Measurements from ENCODE around the gene COL9A2.

Gene COL9A2

GRCh38 chr1:40316595-40317393, at the start of gene COL9A2:
TSS of gene COL9A2 (minus strand) at chr1:40317286. CDS start at chr1:40317197, 89 bp downstream.
- ATAC-seq: peak; percentile 55
- no peak for TF ChIP-seq TCF4 (CRISPR knock-in tag; IDR thresholded peaks at IDR 0.05; ENCODE audit: borderline replicate concordance)
- TF ChIP-seq, protein P1, sequence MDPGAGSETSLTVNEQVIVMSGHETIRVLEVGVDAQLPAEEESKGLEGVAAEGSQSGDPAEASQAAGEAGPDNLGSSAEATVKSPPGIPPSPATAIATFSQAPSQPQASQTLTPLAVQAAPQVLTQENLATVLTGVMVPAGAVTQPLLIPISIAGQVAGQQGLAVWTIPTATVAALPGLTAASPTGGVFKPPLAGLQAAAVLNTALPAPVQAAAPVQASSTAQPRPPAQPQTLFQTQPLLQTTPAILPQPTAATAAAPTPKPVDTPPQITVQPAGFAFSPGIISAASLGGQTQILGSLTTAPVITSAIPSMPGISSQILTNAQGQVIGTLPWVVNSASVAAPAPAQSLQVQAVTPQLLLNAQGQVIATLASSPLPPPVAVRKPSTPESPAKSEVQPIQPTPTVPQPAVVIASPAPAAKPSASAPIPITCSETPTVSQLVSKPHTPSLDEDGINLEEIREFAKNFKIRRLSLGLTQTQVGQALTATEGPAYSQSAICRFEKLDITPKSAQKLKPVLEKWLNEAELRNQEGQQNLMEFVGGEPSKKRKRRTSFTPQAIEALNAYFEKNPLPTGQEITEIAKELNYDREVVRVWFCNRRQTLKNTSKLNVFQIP (CRISPR knock-in tag; IDR thresholded peaks at IDR 0.05; ENCODE audit: borderline replicate concordance, low read depth): no peak
- no peak for TF ChIP-seq ZFP3 (CRISPR knock-in tag; IDR thresholded peaks at IDR 0.05)
- TF ChIP-seq ARNTL (CRISPR knock-in tag; IDR thresholded peaks at IDR 0.05; ENCODE audit: borderline replicate concordance, low read depth): no peak
- TF ChIP-seq CSDC2 (CRISPR knock-in tag; IDR thresholded peaks at IDR 0.05): no peak
- no peak for TF ChIP-seq CSRNP3 (CRISPR knock-in tag; IDR thresholded peaks at IDR 0.05)
- no peak for TF ChIP-seq PPARA (CRISPR knock-in tag; IDR thresholded peaks at IDR 0.05; ENCODE audit: borderline replicate concordance)
- TF ChIP-seq ESRRG (CRISPR knock-in tag; IDR thresholded peaks at IDR 0.05): no peak
- TF ChIP-seq TSHZ2 (CRISPR knock-in tag; IDR thresholded peaks at IDR 0.05): no peak
- no peak for TF ChIP-seq BACH2 (CRISPR knock-in tag; IDR thresholded peaks at IDR 0.05; ENCODE audit: borderline replicate concordance)
- TF ChIP-seq ZC3H10 (CRISPR knock-in tag; IDR thresholded peaks at IDR 0.05): no peak
- TF ChIP-seq, protein P2, sequence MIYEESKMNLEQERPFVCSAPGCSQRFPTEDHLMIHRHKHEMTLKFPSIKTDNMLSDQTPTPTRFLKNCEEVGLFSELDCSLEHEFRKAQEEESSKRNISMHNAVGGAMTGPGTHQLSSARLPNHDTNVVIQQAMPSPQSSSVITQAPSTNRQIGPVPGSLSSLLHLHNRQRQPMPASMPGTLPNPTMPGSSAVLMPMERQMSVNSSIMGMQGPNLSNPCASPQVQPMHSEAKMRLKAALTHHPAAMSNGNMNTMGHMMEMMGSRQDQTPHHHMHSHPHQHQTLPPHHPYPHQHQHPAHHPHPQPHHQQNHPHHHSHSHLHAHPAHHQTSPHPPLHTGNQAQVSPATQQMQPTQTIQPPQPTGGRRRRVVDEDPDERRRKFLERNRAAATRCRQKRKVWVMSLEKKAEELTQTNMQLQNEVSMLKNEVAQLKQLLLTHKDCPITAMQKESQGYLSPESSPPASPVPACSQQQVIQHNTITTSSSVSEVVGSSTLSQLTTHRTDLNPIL (CRISPR knock-in tag; IDR thresholded peaks at IDR 0.05; ENCODE audit: low read depth): no peak
- TF ChIP-seq ISL1 (CRISPR knock-in tag; IDR thresholded peaks at IDR 0.05): no peak
- no peak for TF ChIP-seq RARB (CRISPR knock-in tag; IDR thresholded peaks at IDR 0.05)
- TF ChIP-seq SNAI2 (CRISPR knock-in tag; IDR thresholded peaks at IDR 0.05): no peak
- no peak for TF ChIP-seq GLIS3 (CRISPR knock-in tag; IDR thresholded peaks at IDR 0.05)
- no peak for TF ChIP-seq ZNF70 (CRISPR knock-in tag; IDR thresholded peaks at IDR 0.05)
- TF ChIP-seq ZNF565 (CRISPR knock-in tag; conservative IDR thresholded peaks at IDR 0.05; ENCODE audit: low read depth): no peak

DNA sequence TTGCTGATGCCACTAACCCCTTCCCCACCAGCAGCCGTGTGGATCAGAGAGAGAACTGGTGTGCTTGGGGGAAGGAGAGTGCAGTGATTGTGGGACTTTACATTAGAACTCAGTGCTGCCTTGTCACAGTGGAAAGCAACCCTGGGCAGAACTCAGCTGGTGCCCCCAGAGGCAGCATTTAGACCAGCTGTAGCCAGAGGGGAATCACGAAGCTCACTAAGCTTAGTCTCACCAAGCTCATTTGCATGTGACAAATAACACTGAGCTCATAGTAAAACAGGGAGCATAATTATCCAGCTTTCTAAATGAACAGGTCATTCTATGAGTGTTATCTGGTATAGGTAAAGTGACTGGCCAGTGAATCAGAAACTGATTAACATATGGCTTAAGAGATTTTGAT, 46.6 kb upstream of the COL9A2 start:
- ATAC-seq: peak; percentile 51; the same call in 1 of the 3 replicates
- no peak for TF ChIP-seq ZFP30 (CRISPR knock-in tag; IDR thresholded peaks at IDR 0.05)
- TF ChIP-seq ZNF70 (CRISPR knock-in tag; IDR thresholded peaks at IDR 0.05): no peak
- TF ChIP-seq, protein P3, sequence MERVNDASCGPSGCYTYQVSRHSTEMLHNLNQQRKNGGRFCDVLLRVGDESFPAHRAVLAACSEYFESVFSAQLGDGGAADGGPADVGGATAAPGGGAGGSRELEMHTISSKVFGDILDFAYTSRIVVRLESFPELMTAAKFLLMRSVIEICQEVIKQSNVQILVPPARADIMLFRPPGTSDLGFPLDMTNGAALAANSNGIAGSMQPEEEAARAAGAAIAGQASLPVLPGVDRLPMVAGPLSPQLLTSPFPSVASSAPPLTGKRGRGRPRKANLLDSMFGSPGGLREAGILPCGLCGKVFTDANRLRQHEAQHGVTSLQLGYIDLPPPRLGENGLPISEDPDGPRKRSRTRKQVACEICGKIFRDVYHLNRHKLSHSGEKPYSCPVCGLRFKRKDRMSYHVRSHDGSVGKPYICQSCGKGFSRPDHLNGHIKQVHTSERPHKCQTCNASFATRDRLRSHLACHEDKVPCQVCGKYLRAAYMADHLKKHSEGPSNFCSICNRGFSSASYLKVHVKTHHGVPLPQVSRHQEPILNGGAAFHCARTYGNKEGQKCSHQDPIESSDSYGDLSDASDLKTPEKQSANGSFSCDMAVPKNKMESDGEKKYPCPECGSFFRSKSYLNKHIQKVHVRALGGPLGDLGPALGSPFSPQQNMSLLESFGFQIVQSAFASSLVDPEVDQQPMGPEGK (CRISPR knock-in tag; IDR thresholded peaks at IDR 0.05; ENCODE audit: borderline replicate concordance): no peak
- TF ChIP-seq TOX (CRISPR knock-in tag; IDR thresholded peaks at IDR 0.05; ENCODE audit: borderline replicate concordance): no peak
- TF ChIP-seq ZNF565 (CRISPR knock-in tag; conservative IDR thresholded peaks at IDR 0.05; ENCODE audit: low read depth): no peak

- peak; percentile 73 for ATAC-seq
- TF ChIP-seq ZFP30 (CRISPR knock-in tag; IDR thresholded peaks at IDR 0.05) (no peak), ZC3H10 (CRISPR knock-in tag; IDR thresholded peaks at IDR 0.05) (no peak), ZNF70 (CRISPR knock-in tag; IDR thresholded peaks at IDR 0.05) (no peak), ISL1 (CRISPR knock-in tag; IDR thresholded peaks at IDR 0.05) (no peak), CSDC2 (CRISPR knock-in tag; IDR thresholded peaks at IDR 0.05) (no peak), ARNTL (CRISPR knock-in tag; IDR thresholded peaks at IDR 0.05; ENCODE audit: borderline replicate concordance, low read depth) (no peak), ESRRG (CRISPR knock-in tag; IDR thresholded peaks at IDR 0.05) (no peak), BACH2 (CRISPR knock-in tag; IDR thresholded peaks at IDR 0.05; ENCODE audit: borderline replicate concordance) (no peak), SNAI2 (CRISPR knock-in tag; IDR thresholded peaks at IDR 0.05) (no peak), OSR1 (CRISPR knock-in tag; IDR thresholded peaks at IDR 0.05) (no peak), TOX (CRISPR knock-in tag; IDR thresholded peaks at IDR 0.05; ENCODE audit: borderline replicate concordance) (no peak), RARB (CRISPR knock-in tag; IDR thresholded peaks at IDR 0.05) (no peak)
- TF ChIP-seq, protein P1 (CRISPR knock-in tag; IDR thresholded peaks at IDR 0.05; ENCODE audit: borderline replicate concordance, low read depth): no peak
- TF ChIP-seq, protein P3 (CRISPR knock-in tag; IDR thresholded peaks at IDR 0.05; ENCODE audit: borderline replicate concordance): no peak
These were observed 45.6 kb upstream of the COL9A2 start for GRCh38 chr1:40362699-40363098.

Data from SK-N-SH treated with all-trans-retinoic acid at 6 μM for 48 hours (cell line).